Fibroblast of lung (primary cell): ENCODE data around the gene PDE1A.

ENCODE experiments used
- CTCF ChIP-seq, 2 donors: IDR thresholded peaks in 1 of 2; conservative IDR thresholded peaks in 1 of 2; 1 replicate in 1 of 2; 2 replicates in 1 of 2; pipeline ENCODE4 v1.5.1; 2011 to 2012; ENCODE audit warnings: low read length in 2 of 2, control low read depth in 1 of 2, inconsistent platforms in 1 of 2, low read depth in 1 of 2, mild to moderate bottlenecking in 1 of 2
- EZH2 ChIP-seq: IDR thresholded peaks from 2 replicates; pipeline ENCODE4 v1.5.1; 2012; ENCODE audit warnings: low read length, control low read depth, mild to moderate bottlenecking; ENCODE audit errors: missing control alignments

GRCh38 chr2:182230561-182230960 is 196.3 kb downstream of the PDE1A start:
- TF ChIP-seq CTCF (conservative IDR thresholded peaks at IDR 0.05 in 1 of 2, IDR thresholded peaks at IDR 0.05 in 1 of 2; ENCODE audit: low read depth in 1 of 2, low read length in 2 of 2) (no peak), EZH2 (no peak)
